K562 (cell line): Measurements from ENCODE around the gene MPND. TPM values are rescaled to one million over a fixed set of nuclear protein-coding genes. Genes with fewer than 3 reads are reported as not detected.

ENCODE experiments used
- DPF2 ChIP-seq: fragments of 450-650 bp; IDR thresholded peaks from 2 replicates; pipeline ENCODE4 v1.6.1; 2016
- EWSR1 ChIP-seq: fragments of 450-650 bp; IDR thresholded peaks from 2 replicates; pipeline ENCODE4 v1.6.1; 2018; ENCODE audit warnings: borderline replicate concordance, mild to moderate bottlenecking, low read depth, moderate library complexity; ENCODE audit not compliant: partially characterized antibody
- FOXJ2 ChIP-seq: fragments of 200-800 bp; sonication (Bioruptor generic); IDR thresholded peaks from 2 replicates; pipeline ENCODE4 v1.6.1; 2016; ENCODE audit warnings: missing genetic modification characterization, missing compliant biosample characterization
- FOXK2 ChIP-seq, 2 experiments: fragments of 450-650 bp; IDR thresholded peaks in 1 of 2; conservative IDR thresholded peaks in 1 of 2; 2 replicates each; pipeline ENCODE4 v1.6.1; 2016; ENCODE audit warnings: low read depth in 2 of 2, mild to moderate bottlenecking in 1 of 2
- HLTF ChIP-seq: fragments of 450-650 bp; IDR thresholded peaks from 2 replicates; pipeline ENCODE4 v1.6.1; 2016
- KHSRP ChIP-seq: fragments of 450-650 bp; IDR thresholded peaks from 2 replicates; pipeline ENCODE4 v1.6.1; 2017
- TRIM24 ChIP-seq, 2 experiments: fragments of 450-650 bp; IDR thresholded peaks; 2 replicates each; pipeline ENCODE4 v1.6.1; 2016
- TRIM28 ChIP-seq: fragments of 450-650 bp; IDR thresholded peaks from 2 replicates; pipeline ENCODE4 v1.6.1; 2017
- UBTF ChIP-seq, 2 experiments: IDR thresholded peaks; 2 replicates each; pipeline ENCODE4 v1.6.1; 2012; ENCODE audit warnings: improper control_type of control experiment in 2 of 2, low read depth in 2 of 2, low read length in 2 of 2, borderline replicate concordance in 1 of 2
- ZBTB17 ChIP-seq: fragments of 450-650 bp; formaldehyde crosslinking; IDR thresholded peaks from 2 replicates; pipeline ENCODE4 v1.4.0; 2020; ENCODE audit warnings: mild to moderate bottlenecking
- polyA plus RNA-seq, 8 experiments: library from polyadenylated mRNA; depleted of rRNA in 4 of 8; stranded (reverse) in 5 of 8; unstranded in 3 of 8; fragments of >200 nt; fragmentation: Nextera tagmentation in 2 of 8; fragmentation: Illumina TruSeq in 1 of 8; extraction: Ambion mirVana in 2 of 8; extraction: Trizol in 1 of 8; gene quantifications; 2 replicates each; pipeline versions ENCODE4 v1.2.1 to v1.2.3, GENCODE V29; 2011 to 2014; ENCODE audit warnings: inconsistent platforms in 1 of 8, missing spikeins in 1 of 8
- total RNA-seq, 7 experiments: library from RNA; depleted of rRNA in 6 of 7; stranded (reverse); fragments of >200 nt in 6 of 7; fragmentation: Illumina TruSeq in 2 of 7; extraction: Trizol in 2 of 7; gene quantifications; 2 replicates each; pipeline versions ENCODE4 v1.2.1 to v1.2.3, GENCODE V29; 2011 to 2021; ENCODE audit warnings: low replicate concordance in 1 of 7
- TF ChIP-seq, protein P1 (sequence below): fragments of 200-800 bp; sonication (Bioruptor generic); IDR thresholded peaks from 2 replicates; pipeline ENCODE4 v1.6.1; 2016; ENCODE audit warnings: missing genetic modification characterization, missing compliant biosample characterization
- TF ChIP-seq, protein P2 (sequence below): IDR thresholded peaks from 2 replicates; pipeline ENCODE4 v1.6.1; 2011; ENCODE audit warnings: borderline replicate concordance, low read depth, mild to moderate bottlenecking, moderate library complexity, low read length; ENCODE audit not compliant: insufficient read depth, poor library complexity, severe bottlenecking
- TF ChIP-seq, protein P3 (sequence below): fragments of 450-650 bp; IDR thresholded peaks from 2 replicates; pipeline ENCODE4 v1.6.1; 2016; ENCODE audit warnings: antibody characterized with exemption
- TF ChIP-seq, protein P4 (sequence below): fragments of 450-650 bp; formaldehyde crosslinking; IDR thresholded peaks from 2 replicates; pipeline ENCODE4 v1.4.0; 2020; ENCODE audit warnings: mild to moderate bottlenecking, moderate library complexity

The MPND gene
- total and polyA plus RNA-seq, 9 of the 15 experiments (the other 6 are each of a cell fraction or from before 2014, with no cell fraction given) = 0.25 to 14.0 (median 3.9) TPM

GRCh38 chr19:4375164-4376027, 32.0 kb downstream of the MPND start (continued):
- TF ChIP-seq, protein P1, sequence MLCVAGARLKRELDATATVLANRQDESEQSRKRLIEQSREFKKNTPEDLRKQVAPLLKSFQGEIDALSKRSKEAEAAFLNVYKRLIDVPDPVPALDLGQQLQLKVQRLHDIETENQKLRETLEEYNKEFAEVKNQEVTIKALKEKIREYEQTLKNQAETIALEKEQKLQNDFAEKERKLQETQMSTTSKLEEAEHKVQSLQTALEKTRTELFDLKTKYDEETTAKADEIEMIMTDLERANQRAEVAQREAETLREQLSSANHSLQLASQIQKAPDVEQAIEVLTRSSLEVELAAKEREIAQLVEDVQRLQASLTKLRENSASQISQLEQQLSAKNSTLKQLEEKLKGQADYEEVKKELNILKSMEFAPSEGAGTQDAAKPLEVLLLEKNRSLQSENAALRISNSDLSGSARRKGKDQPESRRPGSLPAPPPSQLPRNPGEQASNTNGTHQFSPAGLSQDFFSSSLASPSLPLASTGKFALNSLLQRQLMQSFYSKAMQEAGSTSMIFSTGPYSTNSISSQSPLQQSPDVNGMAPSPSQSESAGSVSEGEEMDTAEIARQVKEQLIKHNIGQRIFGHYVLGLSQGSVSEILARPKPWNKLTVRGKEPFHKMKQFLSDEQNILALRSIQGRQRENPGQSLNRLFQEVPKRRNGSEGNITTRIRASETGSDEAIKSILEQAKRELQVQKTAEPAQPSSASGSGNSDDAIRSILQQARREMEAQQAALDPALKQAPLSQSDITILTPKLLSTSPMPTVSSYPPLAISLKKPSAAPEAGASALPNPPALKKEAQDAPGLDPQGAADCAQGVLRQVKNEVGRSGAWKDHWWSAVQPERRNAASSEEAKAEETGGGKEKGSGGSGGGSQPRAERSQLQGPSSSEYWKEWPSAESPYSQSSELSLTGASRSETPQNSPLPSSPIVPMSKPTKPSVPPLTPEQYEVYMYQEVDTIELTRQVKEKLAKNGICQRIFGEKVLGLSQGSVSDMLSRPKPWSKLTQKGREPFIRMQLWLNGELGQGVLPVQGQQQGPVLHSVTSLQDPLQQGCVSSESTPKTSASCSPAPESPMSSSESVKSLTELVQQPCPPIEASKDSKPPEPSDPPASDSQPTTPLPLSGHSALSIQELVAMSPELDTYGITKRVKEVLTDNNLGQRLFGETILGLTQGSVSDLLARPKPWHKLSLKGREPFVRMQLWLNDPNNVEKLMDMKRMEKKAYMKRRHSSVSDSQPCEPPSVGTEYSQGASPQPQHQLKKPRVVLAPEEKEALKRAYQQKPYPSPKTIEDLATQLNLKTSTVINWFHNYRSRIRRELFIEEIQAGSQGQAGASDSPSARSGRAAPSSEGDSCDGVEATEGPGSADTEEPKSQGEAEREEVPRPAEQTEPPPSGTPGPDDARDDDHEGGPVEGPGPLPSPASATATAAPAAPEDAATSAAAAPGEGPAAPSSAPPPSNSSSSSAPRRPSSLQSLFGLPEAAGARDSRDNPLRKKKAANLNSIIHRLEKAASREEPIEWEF (CRISPR knock-in tag) = peak; percentile 84; the same call in 1 of the 2 replicates
- TF ChIP-seq, protein P2, sequence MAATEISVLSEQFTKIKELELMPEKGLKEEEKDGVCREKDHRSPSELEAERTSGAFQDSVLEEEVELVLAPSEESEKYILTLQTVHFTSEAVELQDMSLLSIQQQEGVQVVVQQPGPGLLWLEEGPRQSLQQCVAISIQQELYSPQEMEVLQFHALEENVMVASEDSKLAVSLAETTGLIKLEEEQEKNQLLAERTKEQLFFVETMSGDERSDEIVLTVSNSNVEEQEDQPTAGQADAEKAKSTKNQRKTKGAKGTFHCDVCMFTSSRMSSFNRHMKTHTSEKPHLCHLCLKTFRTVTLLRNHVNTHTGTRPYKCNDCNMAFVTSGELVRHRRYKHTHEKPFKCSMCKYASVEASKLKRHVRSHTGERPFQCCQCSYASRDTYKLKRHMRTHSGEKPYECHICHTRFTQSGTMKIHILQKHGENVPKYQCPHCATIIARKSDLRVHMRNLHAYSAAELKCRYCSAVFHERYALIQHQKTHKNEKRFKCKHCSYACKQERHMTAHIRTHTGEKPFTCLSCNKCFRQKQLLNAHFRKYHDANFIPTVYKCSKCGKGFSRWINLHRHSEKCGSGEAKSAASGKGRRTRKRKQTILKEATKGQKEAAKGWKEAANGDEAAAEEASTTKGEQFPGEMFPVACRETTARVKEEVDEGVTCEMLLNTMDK = peak; percentile 17
- TF ChIP-seq HLTF (no peak), EWSR1 (no peak), ZBTB17 (CRISPR knock-in tag) (peak; percentile 14; the same call in 1 of the 2 replicates), UBTF (IDR thresholded peaks at IDR 0.05; ENCODE audit: borderline replicate concordance in 1 of 2, low read depth in 2 of 2, low read length in 2 of 2) (peak in 1 of 2 experiments; percentile 64; a peak in 1 of 4 replicates), DPF2 (peak; percentile 91), FOXK2 (conservative IDR thresholded peaks at IDR 0.05 in 1 of 2, IDR thresholded peaks at IDR 0.05 in 1 of 2; ENCODE audit: low read depth in 2 of 2) (peak; percentile 45 to 61; a peak in 3 of 4 replicates), KHSRP (no peak), TRIM28 (no peak), FOXJ2 (tag) (peak; percentile 87; the same call in 1 of the 2 replicates), TRIM24 (IDR thresholded peaks at IDR 0.05) (peak; percentile 53 to 74)
- TF ChIP-seq, protein P3, sequence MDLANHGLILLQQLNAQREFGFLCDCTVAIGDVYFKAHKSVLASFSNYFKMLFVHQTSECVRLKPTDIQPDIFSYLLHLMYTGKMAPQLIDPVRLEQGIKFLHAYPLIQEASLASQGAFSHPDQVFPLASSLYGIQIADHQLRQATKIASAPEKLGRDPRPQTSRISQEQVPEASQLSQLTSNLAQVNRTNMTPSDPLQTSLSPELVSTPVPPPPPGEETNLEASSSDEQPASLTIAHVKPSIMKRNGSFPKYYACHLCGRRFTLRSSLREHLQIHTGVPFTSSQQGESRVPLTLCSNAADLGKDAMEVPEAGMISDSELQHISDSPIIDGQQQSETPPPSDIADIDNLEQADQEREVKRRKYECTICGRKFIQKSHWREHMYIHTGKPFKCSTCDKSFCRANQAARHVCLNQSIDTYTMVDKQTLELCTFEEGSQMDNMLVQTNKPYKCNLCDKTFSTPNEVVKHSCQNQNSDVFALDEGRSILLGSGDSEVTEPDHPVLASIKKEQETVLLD = peak; percentile 47; the same call in 1 of the 2 replicates
- TF ChIP-seq, protein P4, sequence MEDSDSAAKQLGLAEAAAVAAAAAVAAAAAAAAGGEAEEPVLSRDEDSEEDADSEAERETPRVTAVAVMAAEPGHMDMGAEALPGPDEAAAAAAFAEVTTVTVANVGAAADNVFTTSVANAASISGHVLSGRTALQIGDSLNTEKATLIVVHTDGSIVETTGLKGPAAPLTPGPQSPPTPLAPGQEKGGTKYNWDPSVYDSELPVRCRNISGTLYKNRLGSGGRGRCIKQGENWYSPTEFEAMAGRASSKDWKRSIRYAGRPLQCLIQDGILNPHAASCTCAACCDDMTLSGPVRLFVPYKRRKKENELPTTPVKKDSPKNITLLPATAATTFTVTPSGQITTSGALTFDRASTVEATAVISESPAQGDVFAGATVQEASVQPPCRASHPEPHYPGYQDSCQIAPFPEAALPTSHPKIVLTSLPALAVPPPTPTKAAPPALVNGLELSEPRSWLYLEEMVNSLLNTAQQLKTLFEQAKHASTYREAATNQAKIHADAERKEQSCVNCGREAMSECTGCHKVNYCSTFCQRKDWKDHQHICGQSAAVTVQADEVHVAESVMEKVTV (CRISPR knock-in tag) = no peak
